Muscle layer of duodenum (tissue), 2 donors: Measurements from ENCODE around the gene SENP8.
"Not testable (repeated sequence)": the region's sequence is repeated elsewhere in the genome, so short reads cannot be mapped to it uniquely, and the experiment has no call there.

Experiments
- H3K27ac ChIP-seq: one replicate; pipeline ENCODE4 v1.7.0; 2013; ENCODE audit warnings: mild to moderate bottlenecking, low read length
- H3K27me3 ChIP-seq: one replicate; pipeline ENCODE4 v1.7.0; 2013; ENCODE audit warnings: low read depth, mild to moderate bottlenecking, control low read depth, low read length
- H3K36me3 ChIP-seq, 2 donors: one replicate each; pipeline ENCODE4 v1.7.0; 2013; ENCODE audit warnings: low read length in 2 of 2, control low read depth in 1 of 2, mild to moderate bottlenecking in 1 of 2; ENCODE audit not compliant: insufficient read depth in 2 of 2, control insufficient read depth in 1 of 2
- H3K4me1 ChIP-seq, 2 donors: one replicate each; pipeline ENCODE4 v1.7.0; 2013; ENCODE audit warnings: low read length in 2 of 2, mild to moderate bottlenecking in 2 of 2, control low read depth in 1 of 2, moderate library complexity in 1 of 2; ENCODE audit not compliant: insufficient read depth in 2 of 2, control insufficient read depth in 1 of 2
- H3K4me3 ChIP-seq, 2 donors: one replicate each; pipeline ENCODE4 v1.7.0; 2013; ENCODE audit warnings: low read length in 2 of 2, low read depth in 1 of 2, mild to moderate bottlenecking in 1 of 2
- H3K9me3 ChIP-seq, 2 donors: one replicate each; pipeline ENCODE4 v1.7.0; 2013; ENCODE audit warnings: low read length in 2 of 2, control low read depth in 1 of 2, mild to moderate bottlenecking in 1 of 2; ENCODE audit not compliant: control insufficient read depth in 1 of 2
- donor health status: healthy.

SENP8 gene

DNA sequence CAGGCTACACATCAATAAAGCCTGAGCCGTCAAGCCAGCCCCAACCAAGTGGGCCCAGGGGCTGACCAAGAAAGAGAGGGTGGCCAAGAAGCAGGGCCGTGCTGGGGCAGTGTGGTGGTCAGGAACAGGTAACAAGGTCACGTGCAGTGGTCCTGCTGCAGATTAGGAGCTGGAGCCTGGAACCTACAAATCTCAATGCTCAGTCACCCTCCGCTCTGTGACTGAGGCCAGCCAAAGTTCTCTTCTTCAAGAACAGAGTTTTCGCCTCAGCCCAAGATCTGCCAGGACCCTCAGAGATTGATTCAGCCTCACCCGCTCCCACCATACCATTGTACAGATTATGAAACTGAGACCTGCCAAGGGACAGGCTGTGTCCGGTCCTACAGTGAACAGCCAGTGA is 52.5 kb downstream of the SENP8 start:
- Histone ChIP-seq H3K27ac (no peak overlapping the region), H3K4me3 (no peak overlapping the region), H3K9me3 (no peaks in the 10 kb centered on the region), H3K4me1 (no peaks in the 10 kb centered on the region), H3K27me3 (no peaks in the 10 kb centered on the region), H3K36me3 (no peaks in the 10 kb centered on the region)

DNA sequence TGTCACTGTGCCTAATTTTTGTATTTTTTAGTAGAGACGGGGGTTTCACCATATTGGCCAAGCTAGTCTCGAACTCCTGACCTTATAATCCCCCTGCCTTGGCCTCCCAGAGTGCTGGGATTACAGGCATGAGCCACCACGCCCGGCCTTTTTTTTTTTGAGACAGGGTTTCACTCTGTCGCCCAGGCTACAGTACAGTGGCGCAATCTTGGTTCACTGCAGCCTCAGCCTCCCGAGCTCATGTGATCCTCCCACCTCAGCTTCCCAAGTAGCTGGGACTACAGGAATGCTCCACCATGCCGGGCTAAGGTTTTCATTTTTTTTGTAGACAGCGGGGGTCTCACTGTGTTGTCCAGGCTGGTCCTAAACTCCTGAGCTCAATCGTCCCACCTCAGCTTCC is 53.8 kb downstream of the SENP8 start:
- not testable (repeated sequence) for H3K9me3 ChIP-seq, H3K4me1 ChIP-seq, H3K4me3 ChIP-seq, H3K27ac ChIP-seq, H3K36me3 ChIP-seq, H3K27me3 ChIP-seq

DNA sequence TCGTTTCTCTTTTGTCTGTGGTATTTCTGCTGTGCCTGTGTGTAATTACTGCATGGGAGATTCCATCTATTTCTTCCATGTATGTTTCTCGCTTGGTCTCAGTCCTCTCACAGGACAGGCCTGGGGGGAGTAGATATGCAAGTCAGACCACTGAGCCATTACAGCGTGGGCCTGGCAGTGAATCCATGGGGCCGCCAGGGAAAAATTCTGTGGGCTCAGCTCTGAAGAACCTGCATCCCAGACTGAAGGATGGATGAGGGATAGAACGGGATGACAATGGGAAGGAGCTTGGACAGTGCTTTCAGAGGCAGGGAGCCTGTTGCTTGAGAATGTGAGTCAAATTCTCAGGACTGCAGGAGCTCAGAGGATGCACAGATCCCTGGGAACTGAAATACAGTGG is 54.6 kb downstream of the SENP8 start:
- no peak overlapping the region for H3K27ac ChIP-seq
- H3K27me3 ChIP-seq = no peaks in the 10 kb centered on the region
- H3K4me3 ChIP-seq = no peak overlapping the region
- H3K9me3 ChIP-seq = no peaks in the 10 kb centered on the region
- H3K36me3 ChIP-seq = no peaks in the 10 kb centered on the region
- H3K4me1 ChIP-seq = no peaks in the 10 kb centered on the region

DNA sequence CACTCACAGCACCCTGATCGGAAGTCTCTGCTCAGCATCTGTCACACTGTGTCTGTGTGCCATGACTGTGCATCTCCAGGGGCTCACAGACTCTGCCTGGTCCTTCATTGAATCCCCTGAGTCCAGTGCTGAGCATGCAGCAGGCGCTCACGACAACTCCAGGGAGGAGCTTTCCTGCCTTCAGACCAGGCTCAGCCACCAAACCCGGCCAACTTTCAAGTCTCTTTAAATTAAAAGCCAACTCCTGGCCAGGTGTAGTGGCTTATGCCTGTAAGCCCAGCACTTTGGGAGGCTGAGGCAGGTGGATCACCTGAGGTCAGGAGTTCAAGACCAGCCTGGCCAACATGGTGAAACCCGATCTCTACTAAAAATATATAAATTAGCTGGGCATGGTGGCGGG is 55.2 kb downstream of the SENP8 start:
- Histone ChIP-seq H3K4me1 (no peaks in the 10 kb centered on the region), H3K27me3 (no peaks in the 10 kb centered on the region), H3K27ac (no peak overlapping the region)

DNA sequence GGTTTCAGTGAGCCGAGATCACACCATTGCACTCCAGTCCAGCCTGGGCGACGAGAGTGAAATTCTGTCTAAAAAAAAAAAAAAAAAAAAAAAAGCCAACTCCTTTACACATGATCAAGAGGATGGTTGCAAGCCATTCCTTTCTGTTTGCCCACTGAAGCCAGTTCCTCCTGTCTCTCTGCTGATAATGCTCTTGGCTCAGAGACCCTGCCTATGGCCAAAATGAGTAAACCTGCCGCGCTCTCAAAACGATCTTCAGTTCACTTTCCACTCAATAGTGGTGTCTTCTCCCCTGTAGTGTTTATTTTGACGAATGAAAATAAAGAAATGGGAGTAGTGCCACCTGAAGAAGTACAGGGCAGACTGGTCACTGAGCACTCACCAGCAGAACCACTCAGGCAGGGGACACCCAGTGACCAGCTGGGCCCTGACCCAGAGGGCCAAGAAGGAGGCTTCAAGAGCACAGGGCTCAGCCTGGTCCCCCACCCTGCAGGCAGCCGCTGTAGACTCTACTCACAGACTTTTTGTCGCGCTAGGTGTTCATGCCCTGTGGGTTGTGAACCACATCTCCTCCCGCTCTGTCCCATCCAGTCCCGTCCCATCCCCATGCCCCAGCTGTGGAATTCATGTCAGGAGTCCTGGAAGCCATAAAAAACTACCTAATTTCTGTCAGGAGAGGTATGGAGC is 55.8 kb downstream of the SENP8 start:
- no peak overlapping the region for H3K27ac ChIP-seq

More for the DNA sequence above, 55.2 kb downstream of the SENP8 start:
- Histone ChIP-seq H3K9me3 (no peaks in the 10 kb centered on the region), H3K36me3 (no peaks in the 10 kb centered on the region), H3K4me3 (no peak overlapping the region)

DNA sequence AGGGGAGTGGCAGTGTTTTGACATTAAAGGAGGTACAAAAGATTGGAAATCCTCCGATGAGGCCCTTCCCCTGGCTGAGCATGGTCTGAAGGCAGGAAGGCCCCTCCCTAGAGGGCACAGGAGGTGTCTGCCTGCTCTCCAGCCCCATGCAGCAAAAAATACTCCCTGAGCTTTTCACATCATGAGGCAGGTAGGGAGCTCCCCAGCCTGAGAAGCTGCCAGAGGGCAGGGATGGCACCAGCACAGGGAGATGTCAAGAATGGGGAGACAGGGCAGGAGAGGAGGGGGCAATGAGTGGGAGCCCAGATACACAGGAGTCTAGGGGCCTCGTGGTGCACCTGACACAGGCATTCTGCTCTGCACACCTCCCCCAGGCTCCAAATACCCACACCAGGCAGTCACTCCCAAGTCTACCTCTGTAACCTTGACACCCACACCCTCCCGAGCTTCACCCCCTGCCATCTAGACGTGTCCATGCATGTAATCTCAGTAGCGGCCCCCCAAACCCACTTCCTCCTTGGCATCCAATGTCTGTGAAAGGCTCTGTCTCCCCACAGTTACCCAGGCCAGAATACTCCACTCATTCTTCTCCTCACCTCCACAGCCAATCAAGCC is 56.5 kb downstream of the SENP8 start:
- no peak overlapping the region for H3K27ac ChIP-seq
- no peaks in the 10 kb centered on the region for H3K36me3 ChIP-seq
- no peaks in the 10 kb centered on the region for H3K27me3 ChIP-seq
- H3K9me3 ChIP-seq = no peaks in the 10 kb centered on the region
- H3K4me1 ChIP-seq = peaks cover 0 to 5% of the 10 kb centered on the region in 2 donors
- no peak overlapping the region for H3K4me3 ChIP-seq

More for the DNA sequence above, 55.8 kb downstream of the SENP8 start:
- Histone ChIP-seq H3K4me1 (no peaks in the 10 kb centered on the region), H3K27me3 (no peaks in the 10 kb centered on the region), H3K36me3 (no peaks in the 10 kb centered on the region), H3K9me3 (no peaks in the 10 kb centered on the region), H3K4me3 (no peak overlapping the region)

DNA sequence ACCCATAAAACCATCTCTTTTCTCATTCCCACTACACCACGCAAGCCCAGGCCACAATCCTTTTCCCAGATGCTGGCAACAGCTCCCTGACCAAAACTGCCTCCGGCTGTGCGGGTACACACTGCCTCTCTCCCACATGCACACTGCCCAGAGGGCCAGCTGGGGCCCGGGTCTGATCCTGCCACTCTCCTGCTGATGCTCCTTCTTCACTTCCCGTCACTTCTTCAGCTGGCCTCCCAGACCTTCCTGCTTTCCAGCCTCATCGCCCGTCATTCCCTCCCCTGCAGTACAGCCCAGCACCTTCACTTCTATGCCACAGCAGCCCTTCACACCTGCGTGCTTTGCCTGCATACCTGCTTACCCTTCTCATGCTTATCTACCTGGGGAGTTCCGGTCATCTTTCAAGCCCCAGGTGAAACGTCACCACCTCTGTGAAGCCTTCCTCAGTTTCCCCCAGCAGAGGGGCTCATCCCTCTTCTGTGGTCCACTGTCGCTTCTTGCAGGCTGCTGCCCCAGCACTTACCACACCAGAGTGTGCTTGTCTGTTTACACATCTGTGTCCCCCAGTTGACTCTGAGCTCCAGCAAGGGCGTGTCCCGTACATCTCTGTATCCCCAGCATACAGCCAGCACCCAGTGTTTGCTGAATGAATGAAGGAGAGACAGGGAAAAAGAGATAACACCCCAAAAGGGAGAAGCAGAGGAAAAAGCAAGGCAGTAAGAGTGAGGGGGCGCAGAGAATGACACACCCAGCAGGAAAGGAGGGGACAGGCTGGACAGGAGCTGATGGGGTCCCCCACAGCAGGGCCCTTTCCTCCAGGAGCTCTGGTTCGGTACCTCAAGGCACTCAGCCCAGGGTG is 57.2 kb downstream of the SENP8 start:
- no peaks in the 10 kb centered on the region for H3K27me3 ChIP-seq
- H3K27ac ChIP-seq = no peak overlapping the region
- H3K4me3 ChIP-seq = no peak overlapping the region
- no peaks in the 10 kb centered on the region for H3K9me3 ChIP-seq
- H3K36me3 ChIP-seq = no peaks in the 10 kb centered on the region
- peaks cover 0 to 7% of the 10 kb centered on the region in 2 donors for H3K4me1 ChIP-seq

DNA sequence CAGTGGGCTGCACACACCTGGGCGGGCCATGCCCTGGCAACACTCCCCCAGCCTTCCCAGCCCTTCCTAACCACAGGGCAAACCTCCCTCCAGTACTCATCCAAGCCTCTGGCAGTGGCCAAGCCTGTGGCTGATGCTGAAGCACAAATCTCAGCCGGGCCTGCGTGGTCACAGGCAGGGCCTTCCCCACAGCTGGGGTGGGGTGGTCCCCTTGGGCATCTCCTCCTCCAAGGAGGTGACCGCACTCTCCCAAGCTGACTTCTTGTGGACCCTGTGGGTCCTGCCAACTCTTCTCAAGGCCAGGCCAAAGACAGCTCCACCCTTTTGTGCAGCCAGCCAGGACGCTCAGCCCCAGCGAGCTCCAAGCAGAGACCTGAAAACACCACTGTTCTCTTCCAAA is 58.0 kb downstream of the SENP8 start:
- Histone ChIP-seq H3K27ac (no peak overlapping the region), H3K9me3 (no peaks in the 10 kb centered on the region), H3K4me3 (no peak overlapping the region)

DNA sequence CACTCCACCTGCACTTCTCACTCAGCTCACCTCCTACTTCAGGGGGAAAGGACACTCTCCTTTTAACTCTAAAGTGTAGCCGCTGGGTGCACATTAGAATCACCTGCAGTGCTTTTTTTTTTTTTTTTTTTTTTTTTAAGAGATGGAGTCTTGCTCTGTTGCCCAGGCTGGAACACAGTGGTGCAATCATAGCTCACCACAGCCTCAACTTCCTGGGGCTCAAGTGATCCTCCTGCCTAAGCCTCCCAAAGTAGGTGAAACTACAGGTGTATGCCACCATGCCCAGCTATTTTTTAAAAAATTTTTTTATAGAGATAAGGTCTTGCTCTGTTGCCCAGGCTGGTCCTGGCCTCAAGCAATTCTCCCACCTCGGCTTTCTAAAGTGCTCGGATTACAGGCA is 58.5 kb downstream of the SENP8 start:
- Histone ChIP-seq H3K27ac (no peak overlapping the region), H3K4me1 (peaks cover 0 to 7% of the 10 kb centered on the region in 2 donors), H3K36me3 (no peaks in the 10 kb centered on the region), H3K27me3 (no peaks in the 10 kb centered on the region), H3K4me3 (no peak overlapping the region), H3K9me3 (no peaks in the 10 kb centered on the region)

More for the DNA sequence above, 58.0 kb downstream of the SENP8 start:
- H3K4me1 ChIP-seq = peaks cover 0 to 7% of the 10 kb centered on the region in 2 donors
- H3K27me3 ChIP-seq = no peaks in the 10 kb centered on the region
- no peaks in the 10 kb centered on the region for H3K36me3 ChIP-seq

DNA sequence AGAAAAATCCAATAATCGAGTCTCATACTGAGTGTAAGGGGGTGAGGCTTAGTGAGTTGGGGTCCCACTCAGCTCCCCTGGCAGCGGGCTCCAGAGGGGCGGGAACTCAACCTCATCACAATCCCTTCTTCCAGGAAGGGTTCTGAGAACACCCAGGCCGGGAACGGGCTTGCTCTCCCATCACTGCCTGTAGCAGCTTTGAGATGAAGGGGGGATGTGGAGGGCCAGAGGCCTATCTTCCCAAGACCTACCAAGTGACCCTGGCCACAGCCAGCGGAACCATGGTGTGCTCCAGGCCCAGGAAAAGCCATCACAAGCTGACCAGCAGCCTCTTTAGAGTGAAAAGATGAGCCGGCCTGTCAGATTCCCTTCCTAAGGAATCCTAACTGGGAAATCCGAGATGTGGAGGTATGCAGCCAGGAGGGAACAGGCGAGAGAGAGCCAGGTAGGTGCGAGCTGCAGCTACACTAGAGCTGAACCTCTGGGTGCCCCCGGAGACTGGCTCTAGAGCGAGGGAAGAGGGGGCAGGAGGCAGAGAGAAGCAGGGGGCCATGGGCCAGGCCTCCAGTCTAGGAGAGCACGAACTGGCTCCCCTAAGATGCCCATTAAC is 60.9 kb downstream of the SENP8 start:
- Histone ChIP-seq H3K4me1 (peaks cover 0 to 11% of the 10 kb centered on the region in 2 donors), H3K4me3 (no peak overlapping the region), H3K9me3 (no peaks in the 10 kb centered on the region), H3K27me3 (no peaks in the 10 kb centered on the region), H3K27ac (no peak overlapping the region), H3K36me3 (no peaks in the 10 kb centered on the region)

DNA sequence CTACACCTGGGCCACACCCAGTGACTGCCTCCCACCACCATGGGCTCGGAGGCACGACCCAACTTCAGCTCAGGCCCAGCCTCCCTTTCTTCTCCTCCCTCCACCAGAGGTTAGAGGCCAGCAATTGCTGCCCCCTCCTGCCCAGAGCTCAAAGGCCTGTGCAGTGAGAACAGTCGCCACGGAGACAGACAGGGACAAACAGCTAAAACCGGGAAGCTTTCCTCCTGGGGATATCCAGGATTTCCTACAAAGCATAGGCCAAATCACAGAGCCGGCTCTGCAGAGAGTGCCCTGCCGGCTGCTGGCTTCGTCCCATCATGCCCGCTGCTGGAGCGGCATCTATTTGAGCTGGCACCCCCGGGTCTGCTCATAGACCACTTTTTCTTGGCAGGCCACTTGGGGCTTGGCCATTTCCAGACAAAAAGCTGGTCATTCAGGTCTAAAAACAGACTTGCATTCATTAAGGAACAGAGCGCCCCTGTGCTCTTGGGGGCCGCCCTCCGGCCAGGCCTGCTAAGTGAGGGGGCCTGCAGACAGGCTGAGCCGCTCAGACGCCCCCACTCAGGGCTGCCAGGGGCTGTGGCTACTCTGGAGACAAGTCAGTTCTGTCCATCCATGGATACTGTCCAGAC is 61.9 kb downstream of the SENP8 start:
- peaks cover 0 to 16% of the 10 kb centered on the region in 2 donors for H3K4me1 ChIP-seq
- H3K36me3 ChIP-seq = no peaks in the 10 kb centered on the region
- H3K9me3 ChIP-seq = no peaks in the 10 kb centered on the region
- H3K4me3 ChIP-seq = no peak overlapping the region
- peaks cover 7% of the 10 kb centered on the region for H3K27me3 ChIP-seq
- H3K27ac ChIP-seq = no peak overlapping the region
